ENCODE data around the gene TGFB2.

GRCh38 chr1:218374401-218375353 is 29.5 kb downstream of the TGFB2 start:
- TF ChIP-seq E2F4 (CRISPR knock-in tag; IDR thresholded peaks at IDR 0.05; ENCODE audit: borderline replicate concordance, low read depth) (no peak), MAX (CRISPR knock-in tag; IDR thresholded peaks at IDR 0.05) (no peak), CTCF (IDR thresholded peaks at IDR 0.05) (no peak), TEAD4 (CRISPR knock-in tag; IDR thresholded peaks at IDR 0.05) (no peak), ESRRA (CRISPR knock-in tag; IDR thresholded peaks at IDR 0.05; ENCODE audit: borderline replicate concordance) (no peak)

Measured in WTC11 (cell line).